ENCODE data around the gene HSD17B1.
"Not testable (repeated sequence)": the region's sequence is repeated elsewhere in the genome, so short reads cannot be mapped to it uniquely, and the experiment has no call there.

HSD17B1 gene

DNA sequence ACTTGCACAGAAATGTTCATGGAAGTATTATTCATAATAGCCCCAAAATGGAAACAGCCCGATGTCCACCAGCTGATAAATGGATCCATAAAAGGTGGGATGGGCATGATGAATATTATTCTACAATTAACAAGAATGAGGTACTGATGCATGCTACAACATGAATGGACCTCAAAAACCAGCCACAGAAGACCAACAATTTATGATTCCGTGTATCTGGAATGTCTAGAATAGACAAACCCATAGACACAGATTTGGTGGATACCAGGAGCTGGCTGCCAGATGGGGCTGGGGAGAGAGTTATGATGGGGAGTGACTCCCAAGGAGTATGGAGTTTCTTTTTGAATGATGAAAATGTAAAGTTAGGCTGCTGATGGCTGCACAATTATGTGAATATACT, 27.5 kb upstream of the HSD17B1 start:
- DNase-seq (ENCODE audit: low read depth in 2 of 2), result no peak

DNA sequence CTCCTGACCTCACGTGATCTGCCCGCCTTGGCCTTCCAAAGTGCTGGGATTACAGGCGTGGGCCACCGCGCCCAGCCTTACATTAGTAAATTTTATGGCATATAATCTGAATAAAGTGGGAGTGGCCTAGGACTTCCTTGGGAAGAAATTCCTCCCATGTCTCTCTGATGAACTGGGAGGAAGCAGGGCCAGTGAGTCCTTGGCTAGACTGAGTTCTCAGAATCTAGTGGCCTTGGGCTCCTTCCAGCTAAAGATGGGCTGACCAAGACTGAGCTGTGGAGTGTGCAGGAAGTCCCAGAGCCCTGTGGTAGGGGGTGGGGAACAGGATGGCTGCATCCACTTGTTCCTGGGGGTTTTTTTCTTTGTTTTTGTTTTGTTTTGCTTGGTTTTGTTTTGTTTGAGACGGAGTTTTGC, 26.7 kb upstream of the HSD17B1 start:
- no peak for DNase-seq (ENCODE audit: low read depth in 2 of 2)

DNA sequence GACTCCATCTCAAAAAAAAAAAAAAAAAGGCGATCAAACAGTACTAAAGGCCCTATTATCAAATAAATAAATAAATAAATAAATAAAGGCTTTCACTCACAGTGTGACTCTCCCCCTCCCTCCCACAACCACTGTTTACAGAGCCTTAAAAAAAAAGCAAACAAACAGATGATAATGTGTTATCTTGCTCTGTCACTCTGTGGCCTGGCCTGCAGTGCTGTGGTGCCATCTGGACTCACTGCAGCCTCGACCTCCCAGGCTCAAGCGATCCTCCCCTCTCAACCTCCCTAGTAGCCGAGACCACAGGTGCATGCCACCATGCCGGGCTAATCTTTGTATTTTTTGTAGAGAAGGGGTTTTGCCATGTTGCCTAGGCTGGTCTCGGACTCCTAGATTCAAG, 24.8 kb upstream of the HSD17B1 start:
- DNase-seq (ENCODE audit: low read depth in 2 of 2), result no peak

DNA sequence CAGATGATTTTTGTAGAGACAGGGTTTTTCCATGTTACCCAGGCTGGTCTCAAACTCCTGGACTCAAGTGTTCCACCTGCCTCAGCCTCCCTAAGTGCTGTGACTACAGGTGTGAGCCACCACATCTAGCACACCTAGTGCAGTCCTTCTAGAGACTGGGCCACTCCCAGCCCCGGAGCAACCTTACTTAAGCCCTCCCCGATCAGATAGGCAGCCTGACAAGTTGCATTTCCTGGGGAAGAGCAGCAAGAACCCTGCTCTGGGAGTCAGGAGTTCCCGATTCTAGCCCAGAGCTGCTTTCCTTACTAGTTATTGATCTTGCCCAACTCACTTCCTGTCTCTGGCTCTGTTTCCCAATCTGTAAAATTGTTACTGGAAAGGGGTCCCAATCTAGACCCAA, 23.7 kb upstream of the HSD17B1 start:
- no peak for DNase-seq (ENCODE audit: low read depth in 2 of 2)

DNA sequence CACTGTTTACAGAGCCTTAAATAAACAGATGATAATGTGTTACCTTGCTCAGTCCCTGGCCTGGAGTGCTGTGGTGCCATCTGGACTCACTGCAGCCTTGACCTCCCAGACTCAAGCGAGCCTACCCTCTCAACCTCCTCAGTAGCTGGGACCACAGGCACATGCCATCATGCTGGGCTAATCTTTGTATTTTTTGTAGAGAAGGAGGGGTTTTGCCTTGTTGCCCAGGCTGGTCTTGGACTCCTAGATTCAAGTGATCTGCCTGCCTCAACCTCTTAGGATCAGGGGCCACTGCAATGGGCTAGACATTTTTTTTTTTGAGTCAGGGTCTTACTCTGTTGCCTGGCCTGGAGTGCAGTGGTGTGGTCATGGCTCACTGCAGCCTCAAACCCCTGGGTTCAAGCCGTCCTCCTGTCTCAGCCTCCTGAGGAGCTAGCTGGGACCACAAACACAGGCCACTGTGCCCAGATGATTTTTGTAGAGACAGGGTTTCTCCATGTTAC, 21.7 kb upstream of the HSD17B1 start:
- no peak for DNase-seq (ENCODE audit: low read depth in 2 of 2)

DNA sequence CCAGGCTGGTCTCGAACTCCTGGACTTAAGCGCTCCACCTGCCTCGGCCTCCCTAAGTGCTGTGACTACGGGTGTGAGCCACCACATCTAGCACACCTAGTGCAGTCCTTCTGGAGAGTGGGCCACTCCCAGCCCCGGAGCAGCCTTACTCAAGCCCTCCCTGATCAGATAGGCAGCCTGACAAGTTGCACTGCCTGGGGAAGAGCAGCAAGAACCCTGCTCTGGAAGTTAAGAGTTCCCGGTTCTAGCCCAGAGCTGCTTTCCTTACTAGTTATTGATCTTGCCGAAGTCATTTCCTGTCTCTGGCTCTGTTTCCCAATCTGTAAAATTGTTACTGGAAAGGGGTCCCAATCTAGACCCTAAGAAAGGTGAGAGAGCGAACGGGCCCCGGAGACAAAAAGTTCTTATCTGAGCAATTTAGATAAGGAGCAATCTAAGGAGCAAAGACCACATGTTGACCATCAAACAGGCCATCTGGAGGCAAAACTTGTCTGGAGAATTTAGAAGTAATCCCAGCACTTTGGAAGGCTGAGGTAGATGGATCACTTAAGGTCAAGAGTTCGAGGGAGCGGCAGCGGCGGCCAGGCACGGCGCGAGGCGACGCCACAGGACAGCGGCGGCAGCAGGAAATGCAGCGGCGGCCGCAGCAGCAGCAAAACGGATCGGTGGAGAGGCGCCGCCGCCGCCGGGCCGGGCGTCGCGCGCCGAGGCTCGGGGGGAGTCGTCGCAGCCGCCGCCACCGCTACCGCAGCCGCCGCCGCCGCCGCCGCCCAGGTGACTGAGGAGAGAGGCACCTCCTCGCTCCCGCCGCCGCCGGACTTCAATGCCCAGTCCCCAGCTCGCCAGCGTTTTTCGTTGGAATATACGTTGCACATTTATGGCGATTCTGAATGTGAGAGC, 21.0 kb upstream of the HSD17B1 start:
- no peak for DNase-seq (ENCODE audit: low read depth in 2 of 2)

DNA sequence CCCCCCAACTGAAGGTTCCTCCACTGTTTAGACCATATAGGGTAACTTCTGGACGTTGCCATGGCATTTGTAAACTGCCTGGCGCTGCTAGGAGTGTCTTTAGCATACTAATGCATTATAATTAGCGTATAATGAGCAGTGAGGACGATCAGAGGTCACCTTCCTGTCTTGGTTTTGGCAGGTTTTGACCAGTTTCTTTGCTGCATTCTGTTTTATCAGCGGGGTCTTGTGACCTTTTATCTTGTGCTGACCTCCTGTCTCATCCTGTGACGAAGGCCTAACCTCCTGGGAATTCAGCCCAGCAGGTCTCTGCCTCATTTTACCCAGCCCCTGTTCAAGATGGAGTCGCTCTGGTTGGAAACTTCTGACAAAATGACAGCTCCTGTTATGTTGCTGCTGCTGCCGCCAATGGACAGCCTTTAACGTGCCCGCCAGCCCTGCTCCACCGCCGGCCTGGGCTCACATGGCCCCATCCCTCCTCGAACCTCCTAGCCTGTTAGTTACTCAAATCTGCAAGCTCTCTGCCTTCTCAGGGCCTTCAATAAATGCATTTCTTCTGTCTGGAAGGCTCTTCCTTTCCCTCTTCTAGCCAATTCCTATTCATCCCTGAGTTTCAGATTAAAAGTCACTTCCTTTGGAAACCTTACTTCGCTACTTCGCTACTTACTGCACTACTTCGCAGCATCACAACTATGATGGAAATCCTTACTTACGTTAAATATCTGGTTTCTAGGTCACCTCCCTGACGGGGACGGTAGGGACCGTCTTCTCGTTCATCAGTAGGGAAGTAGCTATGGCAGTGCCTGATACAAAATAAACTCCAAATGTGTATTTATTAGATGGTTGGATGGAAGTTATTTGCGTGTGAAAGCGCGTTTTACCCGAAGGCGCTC, 17.3 kb upstream of the HSD17B1 start:
- DNase-seq (ENCODE audit: low read depth in 2 of 2), result no peak

DNA sequence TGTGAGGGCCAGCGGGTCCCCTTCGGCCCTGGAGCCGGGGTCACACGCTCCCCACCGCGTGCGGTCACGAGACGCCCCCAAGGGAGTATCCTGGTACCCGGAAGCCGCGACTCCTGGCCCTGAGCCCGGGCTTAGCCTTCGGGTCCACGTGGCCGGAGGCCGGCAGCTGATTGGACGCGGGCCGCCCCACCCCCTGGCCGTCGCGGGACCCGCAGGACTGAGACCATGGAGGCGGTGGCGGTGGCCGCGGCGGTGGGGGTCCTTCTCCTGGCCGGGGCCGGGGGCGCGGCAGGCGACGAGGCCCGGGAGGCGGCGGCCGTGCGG, 16.7 kb upstream of the HSD17B1 start, which contains the start of gene NAGLU:
TSS of gene NAGLU (plus strand) at position 194 of the 324 bp plus-strand sequence. CDS start at position 226, 32 bp downstream.
- DNase-seq (ENCODE audit: low read depth in 2 of 2), result peak; percentile 65 to 74

DNA sequence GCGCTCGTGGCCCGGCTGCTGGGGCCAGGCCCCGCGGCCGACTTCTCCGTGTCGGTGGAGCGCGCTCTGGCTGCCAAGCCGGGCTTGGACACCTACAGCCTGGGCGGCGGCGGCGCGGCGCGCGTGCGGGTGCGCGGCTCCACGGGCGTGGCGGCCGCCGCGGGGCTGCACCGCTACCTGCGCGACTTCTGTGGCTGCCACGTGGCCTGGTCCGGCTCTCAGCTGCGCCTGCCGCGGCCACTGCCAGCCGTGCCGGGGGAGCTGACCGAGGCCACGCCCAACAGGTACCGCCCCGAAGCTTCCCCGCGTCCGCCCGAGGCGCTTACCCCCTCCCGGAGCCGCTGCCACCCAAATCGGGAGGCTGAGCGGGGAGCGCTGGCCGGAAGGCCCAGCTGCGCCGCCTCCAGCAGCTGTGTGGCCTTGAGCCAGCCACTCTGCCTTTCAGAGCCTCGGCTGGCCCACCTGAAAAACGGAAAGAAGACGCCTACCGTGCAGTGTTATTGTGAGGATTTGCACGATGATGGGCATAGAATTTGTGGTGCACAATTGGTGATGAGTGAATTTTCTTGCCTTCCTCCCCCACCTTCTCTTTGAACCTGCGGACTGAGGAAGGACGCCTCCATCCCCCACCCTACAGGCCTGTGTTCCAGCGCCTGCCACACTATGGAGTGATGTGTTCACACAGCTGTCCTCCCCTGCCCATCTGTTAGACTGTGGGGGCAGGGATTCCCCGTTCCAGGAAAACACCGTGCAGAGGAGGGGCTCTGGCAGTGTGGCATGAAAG, 16.2 kb upstream of the HSD17B1 start:
- peak in 1 of 2 donors; percentile 43 for DNase-seq (ENCODE audit: low read depth in 2 of 2)

DNA sequence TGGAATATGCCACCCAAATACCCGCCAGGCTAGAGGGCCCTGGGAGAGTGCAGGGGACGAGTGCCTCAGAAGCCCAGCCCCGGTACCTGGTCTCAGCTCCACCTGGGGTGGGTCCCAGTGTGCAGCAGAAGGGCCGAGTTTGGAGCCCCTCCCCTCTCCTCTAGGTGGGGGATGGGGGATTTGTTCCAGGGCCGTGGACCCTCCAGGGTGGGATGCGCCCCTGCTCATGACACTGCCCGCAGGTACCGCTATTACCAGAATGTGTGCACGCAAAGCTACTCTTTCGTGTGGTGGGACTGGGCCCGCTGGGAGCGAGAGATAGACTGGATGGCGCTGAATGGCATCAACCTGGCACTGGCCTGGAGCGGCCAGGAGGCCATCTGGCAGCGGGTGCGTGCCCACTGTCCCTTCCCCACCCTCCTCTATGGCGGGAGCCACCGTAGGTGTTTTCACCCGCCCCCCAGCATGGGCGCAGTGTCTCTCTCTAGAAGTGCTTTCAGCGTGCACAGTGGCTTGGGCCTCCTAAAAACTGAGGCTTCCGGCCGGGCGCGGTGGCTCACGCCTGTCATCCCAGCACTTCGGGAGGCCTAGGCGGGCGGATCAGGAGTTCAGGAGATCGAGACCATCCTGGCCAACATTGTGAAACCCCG, 15.4 kb upstream of the HSD17B1 start:
- DNase-seq (ENCODE audit: low read depth in 2 of 2), result no peak

DNA sequence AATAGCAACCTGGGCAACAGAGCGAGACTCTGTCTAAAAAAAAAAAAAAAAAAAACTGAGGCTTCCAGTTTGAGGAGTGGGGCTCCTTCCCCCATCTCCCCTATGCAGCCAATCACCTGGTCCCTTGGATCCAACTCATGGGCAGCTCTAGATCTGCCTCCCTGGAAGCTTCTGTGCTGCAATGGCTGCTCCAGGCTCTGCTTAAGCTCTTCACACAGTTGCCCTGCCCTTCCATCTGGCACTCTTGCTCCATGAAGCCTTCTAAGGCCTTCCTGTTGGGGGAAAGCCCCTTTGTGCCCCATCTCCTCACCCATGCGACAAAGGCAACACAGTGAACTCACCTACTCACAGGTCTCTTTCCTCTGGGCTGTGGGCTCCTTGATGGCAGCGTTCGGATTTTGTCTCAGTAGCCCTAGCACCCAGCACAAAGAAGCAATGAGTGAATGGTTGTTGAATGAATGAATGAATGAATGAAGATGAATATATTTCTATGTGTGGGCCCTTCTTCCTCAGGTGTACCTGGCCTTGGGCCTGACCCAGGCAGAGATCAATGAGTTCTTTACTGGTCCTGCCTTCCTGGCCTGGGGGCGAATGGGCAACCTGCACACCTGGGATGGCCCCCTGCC, 14.8 kb upstream of the HSD17B1 start:
- DNase-seq (ENCODE audit: low read depth in 2 of 2), result no peak

DNA sequence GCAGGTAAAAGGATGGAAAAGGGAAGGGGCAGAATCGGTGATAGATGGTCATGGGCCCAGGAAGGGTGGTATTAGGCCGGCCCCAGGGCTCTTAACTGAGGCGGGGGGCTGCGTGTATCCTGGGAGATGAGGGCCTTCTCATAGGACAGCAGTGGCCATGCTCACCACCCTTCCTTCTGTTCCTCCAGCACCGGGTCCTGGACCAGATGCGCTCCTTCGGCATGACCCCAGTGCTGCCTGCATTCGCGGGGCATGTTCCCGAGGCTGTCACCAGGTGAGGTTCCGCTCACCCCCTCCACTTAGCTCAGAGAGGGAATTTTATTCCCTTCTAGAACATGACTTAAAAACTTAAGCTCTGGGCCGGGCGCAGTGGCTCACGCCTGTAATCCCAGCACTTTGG, 14.2 kb upstream of the HSD17B1 start:
- no peak for DNase-seq (ENCODE audit: low read depth in 2 of 2)

DNA sequence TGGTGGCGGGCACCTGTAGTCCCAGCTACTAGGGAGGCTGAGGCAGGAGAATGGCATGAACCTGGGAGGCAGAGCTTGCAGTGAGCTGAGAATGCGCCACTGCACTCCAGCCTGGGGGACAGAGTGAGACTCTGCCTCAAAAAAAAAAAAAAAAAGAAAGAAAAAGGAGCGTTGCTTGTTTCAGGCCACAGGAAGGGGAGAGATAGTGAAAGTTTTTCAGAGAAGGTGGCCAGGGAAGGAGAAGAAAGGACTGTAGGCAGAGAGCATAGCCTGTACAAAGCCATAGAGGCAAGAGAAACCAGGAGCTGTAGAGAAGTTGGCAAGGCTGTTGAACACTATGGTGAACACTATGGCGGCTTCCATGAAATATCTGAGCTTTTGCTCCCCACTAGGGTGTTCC, 12.2 kb upstream of the HSD17B1 start:
- not testable (repeated sequence) for DNase-seq (ENCODE audit: low read depth in 2 of 2)

DNA sequence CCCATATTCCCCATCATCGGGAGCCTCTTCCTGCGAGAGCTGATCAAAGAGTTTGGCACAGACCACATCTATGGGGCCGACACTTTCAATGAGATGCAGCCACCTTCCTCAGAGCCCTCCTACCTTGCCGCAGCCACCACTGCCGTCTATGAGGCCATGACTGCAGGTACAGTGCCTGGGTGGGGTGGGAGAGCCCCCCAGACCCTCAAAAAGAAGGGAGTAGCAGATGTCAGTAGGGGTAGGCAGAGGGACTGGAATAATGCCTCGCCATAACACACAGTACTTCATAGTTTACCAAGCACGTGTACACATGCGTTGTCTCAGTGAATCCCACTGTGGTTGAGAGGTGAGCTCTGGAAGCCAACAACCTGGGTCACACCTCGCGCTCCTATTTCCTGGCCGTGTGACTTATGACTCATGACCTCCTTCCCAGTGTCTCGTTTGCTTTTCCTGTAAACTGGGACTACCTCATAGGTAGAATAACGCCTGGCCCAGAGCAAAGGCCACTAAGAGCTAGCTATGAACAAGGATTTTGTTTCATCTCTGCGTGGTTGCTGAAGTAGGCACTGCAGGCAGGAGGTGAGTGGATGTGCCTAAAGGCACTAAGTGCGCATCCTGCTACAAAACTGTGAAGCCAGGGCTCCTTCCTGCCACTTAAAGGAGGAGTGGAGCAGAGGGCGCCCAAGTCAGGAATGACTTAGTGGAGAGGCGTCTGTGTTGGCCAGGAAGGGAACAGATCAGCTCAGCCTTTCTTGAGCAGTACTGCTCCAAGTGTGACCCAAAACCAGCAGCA, 11.5 kb upstream of the HSD17B1 start:
- no peak for DNase-seq (ENCODE audit: low read depth in 2 of 2)

DNA sequence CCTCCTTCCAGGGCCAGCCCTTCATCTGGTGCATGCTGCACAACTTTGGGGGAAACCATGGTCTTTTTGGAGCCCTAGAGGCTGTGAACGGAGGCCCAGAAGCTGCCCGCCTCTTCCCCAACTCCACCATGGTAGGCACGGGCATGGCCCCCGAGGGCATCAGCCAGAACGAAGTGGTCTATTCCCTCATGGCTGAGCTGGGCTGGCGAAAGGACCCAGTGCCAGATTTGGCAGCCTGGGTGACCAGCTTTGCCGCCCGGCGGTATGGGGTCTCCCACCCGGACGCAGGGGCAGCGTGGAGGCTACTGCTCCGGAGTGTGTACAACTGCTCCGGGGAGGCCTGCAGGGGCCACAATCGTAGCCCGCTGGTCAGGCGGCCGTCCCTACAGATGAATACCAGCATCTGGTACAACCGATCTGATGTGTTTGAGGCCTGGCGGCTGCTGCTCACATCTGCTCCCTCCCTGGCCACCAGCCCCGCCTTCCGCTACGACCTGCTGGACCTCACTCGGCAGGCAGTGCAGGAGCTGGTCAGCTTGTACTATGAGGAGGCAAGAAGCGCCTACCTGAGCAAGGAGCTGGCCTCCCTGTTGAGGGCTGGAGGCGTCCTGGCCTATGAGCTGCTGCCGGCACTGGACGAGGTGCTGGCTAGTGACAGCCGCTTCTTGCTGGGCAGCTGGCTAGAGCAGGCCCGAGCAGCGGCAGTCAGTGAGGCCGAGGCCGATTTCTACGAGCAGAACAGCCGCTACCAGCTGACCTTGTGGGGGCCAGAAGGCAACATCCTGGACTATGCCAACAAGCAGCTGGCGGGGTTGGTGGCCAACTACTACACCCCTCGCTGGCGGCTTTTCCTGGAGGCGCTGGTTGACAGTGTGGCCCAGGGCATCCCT, 9.3 kb upstream of the HSD17B1 start:
- DNase-seq (ENCODE audit: low read depth in 2 of 2), result no peak

DNA sequence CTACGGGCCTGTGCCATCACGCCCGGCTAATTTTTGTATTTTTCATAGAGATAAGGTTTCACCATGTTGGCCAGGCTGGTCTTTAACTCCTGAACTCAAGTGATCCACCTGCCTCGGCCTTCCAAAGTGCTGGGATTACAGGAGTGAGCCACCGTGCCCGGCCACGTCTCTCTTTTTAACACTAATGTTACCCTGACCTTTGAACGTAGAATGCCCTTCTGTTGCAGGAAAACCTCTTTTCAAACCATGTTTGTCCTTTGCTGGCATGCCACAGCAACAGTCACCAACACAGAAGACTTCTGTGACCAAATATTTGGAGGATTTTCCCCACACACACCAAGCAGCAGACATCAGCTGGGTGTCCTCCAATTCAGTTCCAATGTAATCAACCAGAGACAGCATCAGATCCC, 7.8 kb upstream of the HSD17B1 start:
- no peak for DNase-seq (ENCODE audit: low read depth in 2 of 2)

DNA sequence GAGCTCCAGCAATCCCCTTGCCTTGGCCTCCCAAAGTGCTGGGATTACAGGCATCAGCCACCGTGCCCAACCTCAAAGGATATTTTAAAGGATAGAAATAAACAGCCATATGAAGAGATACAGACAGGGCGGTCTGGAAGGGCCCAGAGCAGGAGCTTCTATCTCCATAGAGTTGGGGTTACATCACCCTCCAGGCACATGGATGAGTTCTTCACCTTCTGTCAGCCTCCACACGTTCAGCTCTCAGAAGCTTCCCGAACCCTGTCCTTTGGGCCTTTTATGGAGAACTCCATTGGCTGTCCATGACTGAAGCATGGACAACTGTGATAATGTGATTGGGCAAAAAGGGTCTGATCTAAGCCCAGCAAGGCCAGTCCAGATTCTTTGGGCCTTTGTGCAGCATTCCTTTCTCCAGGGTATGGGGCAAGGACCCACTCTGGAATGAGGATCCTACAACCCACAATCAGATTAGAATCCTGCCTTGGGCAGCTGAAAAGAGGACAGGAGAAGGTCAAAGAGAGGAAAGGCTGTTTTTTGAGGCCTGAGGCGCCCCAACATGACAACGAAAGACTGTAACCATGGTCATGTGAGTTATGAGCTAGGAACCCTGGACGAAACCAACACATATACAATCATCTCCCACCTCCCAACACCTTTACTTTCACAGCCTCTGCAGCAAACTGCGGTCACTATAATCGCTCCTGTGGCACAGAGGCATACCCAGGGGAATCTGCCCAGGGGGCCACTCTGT, 6.8 kb upstream of the HSD17B1 start:
- not testable (repeated sequence) for DNase-seq (ENCODE audit: low read depth in 2 of 2)

DNA sequence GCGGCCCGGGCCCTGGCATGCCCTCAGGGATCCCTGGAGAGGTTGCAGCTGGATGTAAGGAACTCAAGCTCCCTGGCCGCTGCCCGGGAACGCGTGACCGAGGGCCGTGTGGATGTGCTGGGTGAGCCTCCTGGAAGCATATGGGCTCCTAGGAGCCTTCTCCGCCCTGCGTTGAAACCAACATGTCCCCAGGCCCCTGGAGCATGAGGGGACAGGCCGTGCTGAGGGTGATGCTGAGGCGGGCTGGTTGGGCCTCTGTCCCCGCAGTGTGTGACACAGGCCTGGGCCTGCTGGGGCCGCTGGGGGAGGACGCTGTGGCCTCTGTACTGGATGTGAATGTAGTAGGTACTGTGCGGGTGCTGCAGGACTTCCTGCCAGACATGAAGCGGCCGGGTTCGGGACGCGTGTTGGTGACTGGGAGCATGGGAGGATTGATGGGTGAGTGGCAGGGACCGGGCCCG, 5.7 kb upstream of the HSD17B1 start:
- no peak for DNase-seq (ENCODE audit: low read depth in 2 of 2)
